HG03442 (cell line): ENCODE measurements around the gene ZGRF1.
"Not testable (repeated sequence)": the region's sequence is repeated elsewhere in the genome, so short reads cannot be mapped to it uniquely, and the experiment has no call there.

Source experiments
- ATAC-seq: cut with Tn5 transposase; IDR thresholded peaks from one replicate; pipeline ENCODE4 v1.9.1; 2021; ENCODE audit warnings: mild to moderate bottlenecking, moderate library complexity; ENCODE audit not compliant: unreplicated experiment

Gene ZGRF1

GRCh38 chr4:112636688-112637551, at the start of gene ZGRF1, which contains the start of gene LARP7:
Gene ZGRF1, minus strand, starts transcription at chr4:112636909. Its CDS starts 3,733 bp downstream, at chr4:112633176.
Gene LARP7, plus strand, starts transcription at chr4:112637143. Its CDS starts 7,527 bp downstream, at chr4:112644670.
- ATAC-seq: peak; percentile 85

- ATAC-seq: no peak
Observed at GRCh38 chr4:112680996-112681395, 44.3 kb upstream of the ZGRF1 start.

- no peak for ATAC-seq
Observed at GRCh38 chr4:112677519-112678091, 40.9 kb upstream of the ZGRF1 start.

GRCh38 chr4:112674376-112674775, 37.7 kb upstream of the ZGRF1 start:
- no peak for ATAC-seq

- ATAC-seq: no peak
Observed at GRCh38 chr4:112673686-112674085, 37.0 kb upstream of the ZGRF1 start.

GRCh38 chr4:112673076-112673475, 36.4 kb upstream of the ZGRF1 start:
- ATAC-seq: no peak

- ATAC-seq: no peak
Observed at GRCh38 chr4:112668131-112668530, 31.4 kb upstream of the ZGRF1 start.

- no peak for ATAC-seq
Observed at GRCh38 chr4:112664611-112665010, 27.9 kb upstream of the ZGRF1 start.

- ATAC-seq: not testable (repeated sequence)
Observed at GRCh38 chr4:112656115-112656514, 19.4 kb upstream of the ZGRF1 start.

- ATAC-seq: no peak
Observed at GRCh38 chr4:112655270-112655669, 18.6 kb upstream of the ZGRF1 start.

GRCh38 chr4:112652216-112652615, 15.5 kb upstream of the ZGRF1 start:
- ATAC-seq: no peak

GRCh38 chr4:112651641-112652040, 14.9 kb upstream of the ZGRF1 start:
- no peak for ATAC-seq

GRCh38 chr4:112650332-112650731, 13.6 kb upstream of the ZGRF1 start:
- no peak for ATAC-seq

GRCh38 chr4:112649055-112649408, 12.3 kb upstream of the ZGRF1 start:
- no peak for ATAC-seq

- no peak for ATAC-seq
Observed at GRCh38 chr4:112648263-112649054, 11.8 kb upstream of the ZGRF1 start.

GRCh38 chr4:112647785-112648184, 11.1 kb upstream of the ZGRF1 start:
- ATAC-seq: no peak

GRCh38 chr4:112646632-112647537, 10.2 kb upstream of the ZGRF1 start:
- no peak for ATAC-seq

GRCh38 chr4:112645541-112646329, 9.0 kb upstream of the ZGRF1 start:
- no peak for ATAC-seq
